GM12878 (cell line): ENCODE data around the gene CNIH2. TPM values are rescaled to one million over a fixed set of nuclear protein-coding genes. Genes with fewer than 3 reads are reported as not detected.

Source experiments
- EP300 ChIP-seq, 2 experiments: fragments of 150-350 bp in 1 of 2; IDR thresholded peaks; 2 replicates each; pipeline ENCODE4 v1.6.1; 2011 to 2012; ENCODE audit warnings: low read depth in 2 of 2, low read length in 2 of 2, borderline replicate concordance in 1 of 2, improper control_type of control experiment in 1 of 2, inconsistent platforms in 1 of 2; ENCODE audit not compliant: control insufficient read depth in 1 of 2
- HCFC1 ChIP-seq: fragments of 150-350 bp; IDR thresholded peaks from 2 replicates; pipeline ENCODE4 v1.6.1; 2014; ENCODE audit warnings: low read length
- IKZF1 ChIP-seq: fragments of 450-650 bp; conservative IDR thresholded peaks from 2 replicates; pipeline ENCODE4 v1.6.1; 2017; ENCODE audit warnings: antibody characterized with exemption, mild to moderate bottlenecking
- IRF4 ChIP-seq: IDR thresholded peaks from 2 replicates; pipeline ENCODE4 v1.6.1; 2011; ENCODE audit warnings: low read depth, low read length
- IRF5 ChIP-seq: fragments of 450-650 bp; IDR thresholded peaks from 2 replicates; pipeline ENCODE4 v1.6.1; 2017; ENCODE audit warnings: borderline replicate concordance
- MLLT1 ChIP-seq: fragments of 450-650 bp; IDR thresholded peaks from 2 replicates; pipeline ENCODE4 v1.6.1; 2016; ENCODE audit warnings: mild to moderate bottlenecking
- MTA3 ChIP-seq: IDR thresholded peaks from 2 replicates; pipeline ENCODE4 v1.6.1; 2012; ENCODE audit warnings: low read length, inconsistent platforms, borderline replicate concordance
- NFYA ChIP-seq: IDR thresholded peaks from 2 replicates; pipeline ENCODE4 v1.6.1; 2011; ENCODE audit warnings: low read depth, mild to moderate bottlenecking, low read length, improper control_type of control experiment, borderline replicate concordance
- POU2F2 ChIP-seq: IDR thresholded peaks from 3 replicates; pipeline ENCODE4 v1.6.1; 2011; ENCODE audit warnings: low read depth, mild to moderate bottlenecking, low read length, borderline replicate concordance
- RAD21 ChIP-seq: IDR thresholded peaks from 2 replicates; pipeline ENCODE4 v1.6.1; 2011; ENCODE audit warnings: mild to moderate bottlenecking, low read depth, low read length, moderate library complexity; ENCODE audit not compliant: insufficient read depth
- RUNX3 ChIP-seq: IDR thresholded peaks from 2 replicates; pipeline ENCODE4 v1.6.1; 2012; ENCODE audit warnings: low read length, inconsistent platforms
- SIX5 ChIP-seq: IDR thresholded peaks from 2 replicates; pipeline ENCODE4 v1.6.1; 2011; ENCODE audit warnings: mild to moderate bottlenecking, low read depth, low read length, moderate library complexity; ENCODE audit not compliant: severe bottlenecking
- SMC3 ChIP-seq: IDR thresholded peaks from 2 replicates; pipeline ENCODE4 v1.6.1; 2011; ENCODE audit warnings: low read length, improper control_type of control experiment, borderline replicate concordance
- SPI1 ChIP-seq: IDR thresholded peaks from 2 replicates; pipeline ENCODE4 v1.6.1; 2011; ENCODE audit warnings: low read depth, mild to moderate bottlenecking, low read length, moderate library complexity, borderline replicate concordance; ENCODE audit not compliant: insufficient read depth
- SRF ChIP-seq, 2 experiments: IDR thresholded peaks; 2 replicates each; pipeline ENCODE4 v1.6.1; 2011; ENCODE audit warnings: low read depth in 2 of 2, low read length in 2 of 2, mild to moderate bottlenecking in 1 of 2, moderate library complexity in 1 of 2
- SUPT20H ChIP-seq: IDR thresholded peaks from 2 replicates; pipeline ENCODE4 v1.6.1; 2011; ENCODE audit warnings: low read depth, mild to moderate bottlenecking, low read length, moderate library complexity, borderline replicate concordance; ENCODE audit not compliant: control insufficient read depth
- WRNIP1 ChIP-seq: IDR thresholded peaks from 2 replicates; pipeline ENCODE4 v1.6.1; 2011; ENCODE audit warnings: low read depth, low read length, improper control_type of control experiment, borderline replicate concordance
- ZNF274 ChIP-seq: IDR thresholded peaks from one replicate; pipeline ENCODE4 v1.8.0; 2011; ENCODE audit not compliant: insufficient read length, insufficient read depth
- ZSCAN29 ChIP-seq: fragments of 450-650 bp; IDR thresholded peaks from 2 replicates; pipeline ENCODE4 v1.6.1; 2017; ENCODE audit warnings: mild to moderate bottlenecking, moderate library complexity
- polyA plus RNA-seq, 11 experiments: library from polyadenylated mRNA; depleted of rRNA in 4 of 11; unstranded in 6 of 11; stranded (reverse) in 5 of 11; fragments of >200 nt; fragmentation: Nextera tagmentation in 4 of 11; fragmentation: Illumina TruSeq in 1 of 11; extraction: Ambion mirVana in 4 of 11; extraction: Trizol in 1 of 11; gene quantifications; 1 replicate in 1 of 11; 2 replicates in 10 of 11; pipeline versions ENCODE4 v1.2.1 to v1.2.3, GENCODE V29; 2011 to 2016; ENCODE audit warnings: inconsistent platforms in 2 of 11, missing spikeins in 2 of 11, low read depth in 1 of 11
- total RNA-seq, 4 experiments: library from RNA; depleted of rRNA in 3 of 4; stranded (reverse); fragments of >200 nt in 3 of 4; fragmentation: Illumina TruSeq in 1 of 4; extraction: Trizol in 1 of 4; gene quantifications; 2 replicates each; pipeline versions ENCODE4 v1.2.1 to v1.2.3, GENCODE V29; 2013 to 2021
- TF ChIP-seq, protein P1 (sequence below): fragments of 450-650 bp; IDR thresholded peaks from 2 replicates; pipeline ENCODE4 v1.6.1; 2016; ENCODE audit warnings: mild to moderate bottlenecking
- TF ChIP-seq, protein P2 (sequence below): fragments of 150-350 bp; IDR thresholded peaks from 2 replicates; pipeline ENCODE4 v1.6.1; 2014; ENCODE audit warnings: mild to moderate bottlenecking, low read depth, low read length
- TF ChIP-seq, protein P3 (sequence below): fragments of 450-650 bp; IDR thresholded peaks from 2 replicates; pipeline ENCODE4 v1.6.1; 2014; ENCODE audit warnings: mild to moderate bottlenecking

CNIH2 gene
- total and polyA plus RNA-seq, 10 of the 15 experiments (the other 5 are each of a cell fraction or from before 2014, with no cell fraction given): 0.07 to 1.3 (median 0.68) TPM; not detected in 2

GRCh38 chr11:66282468-66283455 lies 4.8 kb downstream of the CNIH2 start (continued):
- TF ChIP-seq, protein P1, sequence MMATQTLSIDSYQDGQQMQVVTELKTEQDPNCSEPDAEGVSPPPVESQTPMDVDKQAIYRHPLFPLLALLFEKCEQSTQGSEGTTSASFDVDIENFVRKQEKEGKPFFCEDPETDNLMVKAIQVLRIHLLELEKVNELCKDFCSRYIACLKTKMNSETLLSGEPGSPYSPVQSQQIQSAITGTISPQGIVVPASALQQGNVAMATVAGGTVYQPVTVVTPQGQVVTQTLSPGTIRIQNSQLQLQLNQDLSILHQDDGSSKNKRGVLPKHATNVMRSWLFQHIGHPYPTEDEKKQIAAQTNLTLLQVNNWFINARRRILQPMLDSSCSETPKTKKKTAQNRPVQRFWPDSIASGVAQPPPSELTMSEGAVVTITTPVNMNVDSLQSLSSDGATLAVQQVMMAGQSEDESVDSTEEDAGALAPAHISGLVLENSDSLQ: peak; percentile 18; the same call in 1 of the 2 replicates
- peak; percentile 85 for TF ChIP-seq SMC3
- peak; percentile 47 for TF ChIP-seq SIX5
- no peak for TF ChIP-seq NFYA
- TF ChIP-seq RAD21: peak; percentile 42; the same call in 1 of the 2 replicates
- TF ChIP-seq WRNIP1: no peak
- TF ChIP-seq ZNF274: no peak
- TF ChIP-seq, protein P2, sequence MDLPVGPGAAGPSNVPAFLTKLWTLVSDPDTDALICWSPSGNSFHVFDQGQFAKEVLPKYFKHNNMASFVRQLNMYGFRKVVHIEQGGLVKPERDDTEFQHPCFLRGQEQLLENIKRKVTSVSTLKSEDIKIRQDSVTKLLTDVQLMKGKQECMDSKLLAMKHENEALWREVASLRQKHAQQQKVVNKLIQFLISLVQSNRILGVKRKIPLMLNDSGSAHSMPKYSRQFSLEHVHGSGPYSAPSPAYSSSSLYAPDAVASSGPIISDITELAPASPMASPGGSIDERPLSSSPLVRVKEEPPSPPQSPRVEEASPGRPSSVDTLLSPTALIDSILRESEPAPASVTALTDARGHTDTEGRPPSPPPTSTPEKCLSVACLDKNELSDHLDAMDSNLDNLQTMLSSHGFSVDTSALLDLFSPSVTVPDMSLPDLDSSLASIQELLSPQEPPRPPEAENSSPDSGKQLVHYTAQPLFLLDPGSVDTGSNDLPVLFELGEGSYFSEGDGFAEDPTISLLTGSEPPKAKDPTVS: peak; percentile 11; the same call in 1 of the 2 replicates
- TF ChIP-seq SUPT20H: no peak
- TF ChIP-seq POU2F2: 0 out of 3 replicates have a peak, but pooled peaks have one; percentile 25
- TF ChIP-seq SPI1: peak; percentile 49; the same call in 1 of the 2 replicates
- TF ChIP-seq MLLT1: no peak
- peak; percentile 52 for TF ChIP-seq IKZF1
- TF ChIP-seq MTA3: no peak; the same call in 1 of the 2 replicates
- peak; percentile 33 to 45; a peak in 1 of 4 replicates for TF ChIP-seq EP300 (IDR thresholded peaks at IDR 0.05; ENCODE audit: borderline replicate concordance in 1 of 2, control insufficient read depth in 1 of 2, low read depth in 2 of 2, low read length in 2 of 2)
- TF ChIP-seq RUNX3: 0 out of 2 replicates have a peak, but pooled peaks have one; percentile 12
- TF ChIP-seq IRF5: no peak
- TF ChIP-seq IRF4: no peak
- TF ChIP-seq SRF (IDR thresholded peaks at IDR 0.05; ENCODE audit: low read depth in 2 of 2, low read length in 2 of 2): peak in 1 of 2 experiments; percentile 63; a peak in 1 of 4 replicates
- no peak for TF ChIP-seq ZSCAN29
- peak; percentile 34; the same call in 1 of the 2 replicates for TF ChIP-seq HCFC1
- TF ChIP-seq, protein P3, sequence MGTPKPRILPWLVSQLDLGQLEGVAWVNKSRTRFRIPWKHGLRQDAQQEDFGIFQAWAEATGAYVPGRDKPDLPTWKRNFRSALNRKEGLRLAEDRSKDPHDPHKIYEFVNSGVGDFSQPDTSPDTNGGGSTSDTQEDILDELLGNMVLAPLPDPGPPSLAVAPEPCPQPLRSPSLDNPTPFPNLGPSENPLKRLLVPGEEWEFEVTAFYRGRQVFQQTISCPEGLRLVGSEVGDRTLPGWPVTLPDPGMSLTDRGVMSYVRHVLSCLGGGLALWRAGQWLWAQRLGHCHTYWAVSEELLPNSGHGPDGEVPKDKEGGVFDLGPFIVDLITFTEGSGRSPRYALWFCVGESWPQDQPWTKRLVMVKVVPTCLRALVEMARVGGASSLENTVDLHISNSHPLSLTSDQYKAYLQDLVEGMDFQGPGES: 0 out of 2 replicates have a peak, but pooled peaks have one; percentile 22
